Right lobe of liver (tissue), 6 donors: Measurements from ENCODE around the gene ACTBL2. TPM values are rescaled to one million over a fixed set of nuclear protein-coding genes. Genes with fewer than 3 reads are reported as not detected.

Experiments used
- ATAC-seq, 4 donors: fragments of 200-7000 bp; cut with Tn5 transposase; one replicate each; pipeline ENCODE4 v1.9.1; 2020; ENCODE audit warnings: mild to moderate bottlenecking in 4 of 4, moderate library complexity in 4 of 4
- DNase-seq, 3 donors: peaks; one replicate each; pipeline ENCODE4 v3.0.0-alpha.2; 2020
- H3K27ac ChIP-seq, 3 donors: fragments of 200-600 bp; one replicate each; pipeline ENCODE4 v1.8.0; 2022
- H3K27me3 ChIP-seq, 2 donors: fragments of 200-600 bp; one replicate each; pipeline ENCODE4 v1.8.0; 2022
- H3K36me3 ChIP-seq, 4 donors: fragments of 200-600 bp; sonication (generic) in 1 of 4; one replicate each; pipeline versions ENCODE4 v1.5.1 to v1.8.0; 2017 to 2022; ENCODE audit warnings: control low read depth in 1 of 4
- H3K4me1 ChIP-seq, 4 donors: fragments of 200-600 bp; sonication (generic) in 1 of 4; one replicate each; pipeline versions ENCODE4 v1.5.1 to v1.8.0; 2017 to 2022; ENCODE audit warnings: control low read depth in 1 of 4
- H3K4me3 ChIP-seq, 3 donors: fragments of 200-600 bp; one replicate each; pipeline ENCODE4 v1.8.0; 2022
- H3K9me3 ChIP-seq, 4 donors: fragments of 200-600 bp; sonication (generic) in 1 of 4; one replicate each; pipeline versions ENCODE4 v1.5.1 to v1.8.0; 2017 to 2022; ENCODE audit warnings: control low read depth in 1 of 4
- POLR2A ChIP-seq: fragments of 450-650 bp; IDR thresholded peaks from one replicate; pipeline ENCODE4 v1.6.1; 2017; ENCODE audit warnings: antibody characterized with exemption, mild to moderate bottlenecking
- WGBS: methylation state at CpG from one replicate; pipeline ENCODE4 v1.1.6; 2018; ENCODE audit warnings: low coverage, low lambda C conversion rate; ENCODE audit not compliant: insufficient coverage; ENCODE audit errors: missing lambda C conversion rate; 5-methylcytosine and 5-hydroxymethylcytosine counted together
- intact Hi-C, 2 donors: fragments of 100-400 bp; cut with DNase I; formaldehyde crosslinking; loops; one replicate each; pipeline versions ENCODE4 v1.11.2 to v1.14.1; 2022
- total RNA-seq, 6 experiments: library from RNA; depleted of rRNA in 2 of 6; stranded (reverse); fragments of >200 nt in 2 of 6; fragmentation: NEBNext Ultra II Directional in 3 of 6; extraction: Animal tissue kit (Norgen Biotek cat#: 25700) in 3 of 6; gene quantifications; one replicate each; pipeline versions ENCODE4 v1.1.0 to v1.2.4, GENCODE V29; 2016 to 2023
- TF ChIP-seq, protein P1 (sequence below), 4 donors: fragments of 200-600 bp in 3 of 4; fragments of 450-650 bp in 1 of 4; IDR thresholded peaks; one replicate each; pipeline versions ENCODE4 v1.5.1 to v1.8.0; 2016 to 2022; ENCODE audit warnings: antibody characterized with exemption in 4 of 4, mild to moderate bottlenecking in 2 of 4
- donor health status: DM: no; HTN: yes; CAD: no.
- donor health status: DM: no; HTN: no; CAD: no.
- donor health status: DM: no; HTN: no; CAD: no.
- donor health status: DM: no; HTN: yes; CAD: no.
- donor health status: DM: no; HTN: yes; CAD: no.

Gene ACTBL2
- total RNA-seq, 6 experiments from 2014 or later, result not detected

DNA sequence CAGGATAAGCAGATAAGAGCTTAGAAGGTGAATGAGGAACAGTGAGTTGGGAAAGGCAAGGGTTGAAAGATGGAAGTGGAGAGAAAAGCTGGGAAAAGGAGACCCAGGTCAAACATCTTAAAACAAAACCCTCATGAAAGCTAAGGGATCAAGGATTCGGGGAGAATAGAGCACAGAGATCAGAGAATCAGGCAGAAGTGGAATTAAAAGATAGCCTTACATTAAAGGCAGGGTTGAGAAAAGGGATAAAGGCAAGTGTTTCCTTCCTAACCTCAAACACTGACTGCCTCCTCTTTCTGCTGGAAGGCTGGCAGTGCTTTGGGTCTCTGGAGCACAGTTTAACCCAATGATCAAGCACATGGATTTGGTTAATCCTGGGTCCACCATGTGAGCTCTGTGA lies 28.7 kb upstream of the ACTBL2 start:
- intact Hi-C loops, result no loop called here
- DNase-seq (no peak), ATAC-seq (no peak)
- Histone ChIP-seq H3K4me1 (no peaks in the 10 kb centered on the region), H3K4me3 (no peak overlapping the region), H3K36me3 (no peaks in the 10 kb centered on the region), H3K27me3 (no peaks in the 10 kb centered on the region), H3K9me3 (no peaks in the 10 kb centered on the region), H3K27ac (no peak overlapping the region)
- WGBS, result 48% methylated on average over 1 of the region's 1 CpG
- TF ChIP-seq POLR2A, result no peak
- TF ChIP-seq, protein P1, sequence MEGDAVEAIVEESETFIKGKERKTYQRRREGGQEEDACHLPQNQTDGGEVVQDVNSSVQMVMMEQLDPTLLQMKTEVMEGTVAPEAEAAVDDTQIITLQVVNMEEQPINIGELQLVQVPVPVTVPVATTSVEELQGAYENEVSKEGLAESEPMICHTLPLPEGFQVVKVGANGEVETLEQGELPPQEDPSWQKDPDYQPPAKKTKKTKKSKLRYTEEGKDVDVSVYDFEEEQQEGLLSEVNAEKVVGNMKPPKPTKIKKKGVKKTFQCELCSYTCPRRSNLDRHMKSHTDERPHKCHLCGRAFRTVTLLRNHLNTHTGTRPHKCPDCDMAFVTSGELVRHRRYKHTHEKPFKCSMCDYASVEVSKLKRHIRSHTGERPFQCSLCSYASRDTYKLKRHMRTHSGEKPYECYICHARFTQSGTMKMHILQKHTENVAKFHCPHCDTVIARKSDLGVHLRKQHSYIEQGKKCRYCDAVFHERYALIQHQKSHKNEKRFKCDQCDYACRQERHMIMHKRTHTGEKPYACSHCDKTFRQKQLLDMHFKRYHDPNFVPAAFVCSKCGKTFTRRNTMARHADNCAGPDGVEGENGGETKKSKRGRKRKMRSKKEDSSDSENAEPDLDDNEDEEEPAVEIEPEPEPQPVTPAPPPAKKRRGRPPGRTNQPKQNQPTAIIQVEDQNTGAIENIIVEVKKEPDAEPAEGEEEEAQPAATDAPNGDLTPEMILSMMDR (IDR thresholded peaks at IDR 0.05), result no peak

DNA sequence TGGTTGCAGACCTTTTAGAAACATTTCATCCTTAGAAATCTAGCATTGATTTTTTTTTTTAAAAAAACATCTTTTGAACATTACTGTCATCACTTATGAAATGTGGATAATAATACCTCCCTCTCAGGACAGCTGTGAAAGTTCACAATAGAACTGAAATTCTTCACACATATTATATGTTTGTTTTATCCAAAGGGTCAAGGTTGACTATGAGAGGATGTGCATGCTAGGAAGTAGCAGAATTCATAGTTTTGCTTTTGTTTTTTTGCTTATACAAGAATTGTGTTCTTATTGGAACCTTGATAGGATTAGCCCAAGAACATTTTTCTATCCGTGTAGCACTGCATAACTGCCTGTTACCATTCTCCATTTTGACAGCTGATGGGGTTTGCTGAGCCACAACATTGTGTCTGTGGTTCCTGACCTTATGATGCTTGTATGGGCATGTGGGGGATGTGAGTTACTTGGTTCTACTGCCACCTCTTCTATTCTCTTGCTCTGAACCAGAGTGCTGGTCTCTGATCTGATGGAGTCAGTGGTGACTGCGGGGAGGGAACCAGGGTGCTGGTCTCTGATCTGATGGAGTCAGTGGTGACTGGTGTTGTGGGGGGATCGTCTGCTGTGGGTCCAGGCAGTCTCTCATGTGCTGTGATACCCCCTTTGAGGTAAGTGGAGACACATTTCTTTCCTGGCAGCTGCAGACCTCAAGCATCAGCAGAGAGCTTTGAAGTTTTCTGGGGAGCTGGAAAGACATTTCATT lies 27.1 kb upstream of the ACTBL2 start:
- no peak for DNase-seq
- no peak for ATAC-seq

DNA sequence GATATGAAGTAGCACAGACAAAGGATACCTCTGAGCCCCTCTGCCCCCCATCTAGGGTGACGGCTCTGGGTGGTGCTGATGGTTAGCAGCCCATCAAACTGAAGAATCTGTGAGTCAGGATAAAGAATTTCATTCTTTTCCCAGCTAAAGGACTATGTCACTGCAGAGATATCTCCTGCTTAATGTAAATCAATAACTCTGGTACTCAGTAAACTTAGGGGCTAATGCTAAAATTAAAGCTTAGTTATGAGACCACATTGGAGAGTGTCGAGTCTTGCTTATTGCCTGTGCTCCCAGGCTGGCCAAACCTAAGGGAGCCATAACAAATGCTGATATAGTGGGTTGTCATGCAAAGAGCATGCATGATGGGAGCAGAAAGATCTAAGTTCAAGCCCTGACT lies 25.6 kb upstream of the ACTBL2 start:
- WGBS, result 87% methylated on average over 2 of the region's 2 CpGs
- H3K36me3 ChIP-seq, result no peaks in the 10 kb centered on the region
- no peaks in the 10 kb centered on the region for H3K27me3 ChIP-seq

More for the DNA sequence above, 27.1 kb upstream of the ACTBL2 start:
- TF ChIP-seq, protein P1 (IDR thresholded peaks at IDR 0.05), result no peak
- TF ChIP-seq POLR2A, result no peak
- Histone ChIP-seq H3K4me3 (no peak overlapping the region), H3K9me3 (no peaks in the 10 kb centered on the region), H3K4me1 (no peaks in the 10 kb centered on the region), H3K27me3 (no peaks in the 10 kb centered on the region), H3K27ac (no peak overlapping the region), H3K36me3 (no peaks in the 10 kb centered on the region)
- intact Hi-C loops, result loop anchor here in 1 of 2 donors (10.0 kb wide), 1 partner anchor 955 kb away; the partner anchor contains the start of gene PLK2
- WGBS, result 39% methylated on average over 2 of the region's 3 CpGs

DNA sequence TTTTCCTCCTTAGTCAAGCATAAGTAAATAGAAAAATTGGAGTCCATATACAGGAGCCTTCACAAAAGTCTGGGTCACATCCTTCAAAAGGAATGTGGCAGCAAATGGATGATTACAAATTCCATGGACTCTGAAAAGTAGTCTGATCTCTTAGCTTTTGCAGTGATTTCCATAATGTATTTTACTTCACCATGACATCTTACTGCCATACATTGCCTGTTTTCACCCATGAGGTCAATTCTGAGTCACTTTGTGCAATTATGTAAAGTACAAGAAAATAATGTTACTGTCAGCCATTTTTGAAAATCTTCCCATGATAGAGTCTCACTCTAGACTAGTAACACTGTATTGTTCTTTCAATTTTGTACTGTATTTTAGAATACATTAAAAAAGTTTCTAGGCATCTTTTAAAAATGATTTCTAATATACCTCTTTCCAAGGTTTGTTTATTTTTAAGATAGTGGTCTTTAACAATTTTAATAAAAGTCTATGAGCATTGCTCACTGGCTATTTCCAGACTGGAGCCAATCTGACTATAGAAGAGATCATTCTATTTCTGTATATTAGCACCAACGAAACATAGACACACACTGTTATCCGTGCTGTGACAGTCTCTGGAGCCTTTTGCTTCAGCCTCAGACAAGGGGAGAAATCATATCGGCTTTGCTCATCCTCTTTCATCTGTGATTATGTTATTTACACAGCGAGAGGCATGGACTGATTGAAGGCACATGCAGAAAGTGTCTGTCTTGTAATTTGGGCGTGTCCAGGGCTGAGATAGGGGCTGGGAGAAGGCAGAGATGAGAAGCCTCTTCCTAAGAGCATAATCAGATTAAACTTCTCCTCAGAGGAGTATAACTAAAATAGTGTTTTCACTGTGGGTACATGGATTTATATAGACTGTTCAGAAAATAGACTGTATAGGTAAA lies 22.9 kb upstream of the ACTBL2 start:
- no peak overlapping the region for H3K4me3 ChIP-seq
- intact Hi-C loops, result loop anchor here in 1 of 2 donors (10.0 kb wide), 1 partner anchor 959 kb away; the partner anchor contains the start of gene PLK2
- no peaks in the 10 kb centered on the region for H3K36me3 ChIP-seq
- no peaks in the 10 kb centered on the region for H3K4me1 ChIP-seq
- H3K9me3 ChIP-seq, result no peaks in the 10 kb centered on the region
- no peaks in the 10 kb centered on the region for H3K27me3 ChIP-seq
- no peak for DNase-seq
- 78% methylated on average over 5 of the region's 5 CpGs for WGBS
- H3K27ac ChIP-seq, result no peak overlapping the region
- ATAC-seq, result no peak
- TF ChIP-seq POLR2A, result no peak
- TF ChIP-seq, protein P1 (IDR thresholded peaks at IDR 0.05), result no peak

More for the DNA sequence above, 25.6 kb upstream of the ACTBL2 start:
- DNase-seq (no peak), ATAC-seq (no peak)
- H3K4me1 ChIP-seq, result no peaks in the 10 kb centered on the region
- no peak overlapping the region for H3K27ac ChIP-seq
- no peaks in the 10 kb centered on the region for H3K9me3 ChIP-seq
- no peak overlapping the region for H3K4me3 ChIP-seq
- intact Hi-C loops, result loop anchor here in 1 of 2 donors (10.0 kb wide), 1 partner anchor 957 kb away; the partner anchor contains the start of gene PLK2
- TF ChIP-seq, protein P1 (IDR thresholded peaks at IDR 0.05), result no peak
- no peak for TF ChIP-seq POLR2A
